Right lobe of liver (tissue), 4 donors: ENCODE results near the gene TC2N.

Experiments used
- POLR2A ChIP-seq: fragments of 450-650 bp; IDR thresholded peaks from one replicate; pipeline ENCODE4 v1.6.1; 2017; ENCODE audit warnings: antibody characterized with exemption, mild to moderate bottlenecking
- TF ChIP-seq, protein P1 (sequence below), 4 donors: fragments of 200-600 bp in 3 of 4; fragments of 450-650 bp in 1 of 4; IDR thresholded peaks; one replicate each; pipeline versions ENCODE4 v1.5.1 to v1.8.0; 2016 to 2022; ENCODE audit warnings: antibody characterized with exemption in 4 of 4, mild to moderate bottlenecking in 2 of 4
- donor health status: DM: no; HTN: no; CAD: no.
- donor health status: DM: no; HTN: no; CAD: no.
- donor health status: DM: no; HTN: yes; CAD: no.

DNA sequence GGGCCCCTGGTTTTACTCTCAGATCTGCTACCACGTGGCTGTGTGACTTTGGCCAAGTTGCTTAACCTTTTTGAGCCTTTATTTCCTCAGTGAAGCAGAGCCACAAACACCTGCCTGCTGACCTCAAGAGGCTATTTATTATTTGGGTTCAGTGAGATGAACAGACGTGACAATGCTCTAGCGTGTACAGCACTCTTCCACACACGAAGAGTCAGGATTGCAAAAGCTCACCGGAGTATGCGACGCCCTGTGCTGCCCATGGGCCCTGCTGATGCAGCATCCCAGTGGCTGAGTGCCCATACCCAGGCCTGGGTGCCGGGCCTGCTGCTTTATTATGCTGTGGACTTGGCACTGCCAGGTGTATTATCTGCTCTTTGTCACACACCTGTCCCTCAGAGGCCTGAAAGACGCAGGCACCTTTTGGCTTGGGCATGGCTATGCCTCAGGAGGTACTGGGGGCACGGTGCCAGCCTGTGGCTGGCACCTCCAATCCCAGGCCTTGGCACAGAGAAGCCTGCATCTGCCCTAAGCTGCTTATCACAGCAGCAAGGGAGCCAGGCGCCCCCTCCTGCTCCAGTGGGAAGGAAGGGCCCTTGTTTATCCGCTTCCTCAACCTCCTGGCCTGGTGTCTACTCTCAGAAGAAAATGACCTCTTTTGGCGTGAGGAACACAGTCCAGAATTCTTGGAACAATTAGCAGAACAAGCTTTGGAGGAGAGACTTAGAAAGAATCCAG lies 22.3 kb upstream of the TC2N start:
- TF ChIP-seq, protein P1, sequence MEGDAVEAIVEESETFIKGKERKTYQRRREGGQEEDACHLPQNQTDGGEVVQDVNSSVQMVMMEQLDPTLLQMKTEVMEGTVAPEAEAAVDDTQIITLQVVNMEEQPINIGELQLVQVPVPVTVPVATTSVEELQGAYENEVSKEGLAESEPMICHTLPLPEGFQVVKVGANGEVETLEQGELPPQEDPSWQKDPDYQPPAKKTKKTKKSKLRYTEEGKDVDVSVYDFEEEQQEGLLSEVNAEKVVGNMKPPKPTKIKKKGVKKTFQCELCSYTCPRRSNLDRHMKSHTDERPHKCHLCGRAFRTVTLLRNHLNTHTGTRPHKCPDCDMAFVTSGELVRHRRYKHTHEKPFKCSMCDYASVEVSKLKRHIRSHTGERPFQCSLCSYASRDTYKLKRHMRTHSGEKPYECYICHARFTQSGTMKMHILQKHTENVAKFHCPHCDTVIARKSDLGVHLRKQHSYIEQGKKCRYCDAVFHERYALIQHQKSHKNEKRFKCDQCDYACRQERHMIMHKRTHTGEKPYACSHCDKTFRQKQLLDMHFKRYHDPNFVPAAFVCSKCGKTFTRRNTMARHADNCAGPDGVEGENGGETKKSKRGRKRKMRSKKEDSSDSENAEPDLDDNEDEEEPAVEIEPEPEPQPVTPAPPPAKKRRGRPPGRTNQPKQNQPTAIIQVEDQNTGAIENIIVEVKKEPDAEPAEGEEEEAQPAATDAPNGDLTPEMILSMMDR (IDR thresholded peaks at IDR 0.05), result no peak
- no peak for TF ChIP-seq POLR2A
